Uterus (tissue), 4 donors: Measurements from ENCODE around the gene KCNH1. TPM values are rescaled to one million over a fixed set of nuclear protein-coding genes. Genes with fewer than 3 reads are reported as not detected.

ENCODE experiments used
- DNase-seq, 2 donors: peaks; one replicate each; pipeline ENCODE4 v3.0.0-alpha.2; 2019 to 2020
- H3K27ac ChIP-seq, 2 donors: fragments of 200-600 bp; sonication (generic); 1 replicate in 1 of 2; 2 replicates in 1 of 2; pipeline ENCODE4 v1.5.1; 2016 to 2018
- H3K27me3 ChIP-seq, 2 donors: fragments of 200-600 bp; sonication (generic); one replicate each; pipeline ENCODE4 v1.5.1; 2018 to 2019; ENCODE audit warnings: control low read depth in 1 of 2
- H3K36me3 ChIP-seq, 2 donors: fragments of 200-600 bp; sonication (generic); one replicate each; pipeline ENCODE4 v1.5.1; 2019; ENCODE audit warnings: control low read depth in 1 of 2
- H3K4me1 ChIP-seq, 2 donors: fragments of 200-600 bp; sonication (generic); one replicate each; pipeline ENCODE4 v1.5.1; 2018 to 2019; ENCODE audit warnings: control low read depth in 1 of 2
- H3K4me3 ChIP-seq, 2 donors: fragments of 200-600 bp; sonication (generic); 1 replicate in 1 of 2; 2 replicates in 1 of 2; pipeline ENCODE4 v1.5.1; 2018 to 2019; ENCODE audit warnings: mild to moderate bottlenecking in 1 of 2
- H3K9me3 ChIP-seq, 2 donors: fragments of 200-600 bp; sonication (generic); one replicate each; pipeline ENCODE4 v1.5.1; 2019; ENCODE audit warnings: control low read depth in 1 of 2
- POLR2A ChIP-seq, 2 donors: fragments of 450-650 bp; IDR thresholded peaks; one replicate each; pipeline ENCODE4 v1.6.1; 2016; ENCODE audit warnings: antibody characterized with exemption in 2 of 2, mild to moderate bottlenecking in 1 of 2, moderate library complexity in 1 of 2
- intact Hi-C: fragments of 100-400 bp; cut with DNase I; formaldehyde crosslinking; loops from one replicate; pipeline ENCODE4 v1.15.1; 2023; ENCODE audit warnings: low total_unique reads
- total RNA-seq, 4 donors: library from RNA; depleted of rRNA in 3 of 4; stranded (reverse); fragments of >200 nt in 3 of 4; gene quantifications; one replicate each; pipeline versions ENCODE4 v1.1.0 to v1.2.4, GENCODE V29; 2014 to 2023
- TF ChIP-seq, protein P1 (sequence below), 4 experiments: fragments of 200-600 bp in 2 of 4; fragments of 450-650 bp in 2 of 4; sonication (generic) in 2 of 4; IDR thresholded peaks; one replicate each; pipeline ENCODE4 v1.5.1; 2016 to 2019; ENCODE audit warnings: antibody characterized with exemption in 4 of 4, mild to moderate bottlenecking in 2 of 4, moderate library complexity in 1 of 4
- donor health status: DM: yes; HTN: yes; CAD: no.

The KCNH1 gene
- total RNA-seq, 4 donors from 2014 or later, result 1.1 to 1.5 TPM; not detected in 2

DNA sequence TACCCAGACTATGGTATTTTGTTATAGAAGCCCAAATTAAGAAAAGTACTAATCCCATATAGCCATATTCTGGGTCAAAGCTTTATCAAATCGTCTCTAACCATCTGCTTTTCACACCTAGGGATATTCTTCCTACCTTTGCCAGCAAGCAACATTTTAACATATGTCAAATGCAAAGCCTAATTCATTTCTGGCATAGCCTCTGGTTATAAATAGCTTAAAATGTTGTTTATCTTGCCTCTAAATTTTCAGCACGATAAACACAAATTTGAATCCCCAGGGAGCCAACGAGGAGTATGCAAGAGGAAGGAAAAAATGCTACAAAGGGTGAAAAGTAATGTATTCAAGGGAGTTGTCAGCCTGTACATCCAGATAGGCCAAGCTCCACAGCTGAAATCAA, 357.2 kb downstream of the KCNH1 start:
- no peak for DNase-seq
- no peaks in the 10 kb centered on the region for H3K4me1 ChIP-seq
- no peaks in the 10 kb centered on the region for H3K9me3 ChIP-seq
- H3K36me3 ChIP-seq, result no peaks in the 10 kb centered on the region
- no peak for TF ChIP-seq POLR2A (IDR thresholded peaks at IDR 0.05)
- TF ChIP-seq, protein P1, sequence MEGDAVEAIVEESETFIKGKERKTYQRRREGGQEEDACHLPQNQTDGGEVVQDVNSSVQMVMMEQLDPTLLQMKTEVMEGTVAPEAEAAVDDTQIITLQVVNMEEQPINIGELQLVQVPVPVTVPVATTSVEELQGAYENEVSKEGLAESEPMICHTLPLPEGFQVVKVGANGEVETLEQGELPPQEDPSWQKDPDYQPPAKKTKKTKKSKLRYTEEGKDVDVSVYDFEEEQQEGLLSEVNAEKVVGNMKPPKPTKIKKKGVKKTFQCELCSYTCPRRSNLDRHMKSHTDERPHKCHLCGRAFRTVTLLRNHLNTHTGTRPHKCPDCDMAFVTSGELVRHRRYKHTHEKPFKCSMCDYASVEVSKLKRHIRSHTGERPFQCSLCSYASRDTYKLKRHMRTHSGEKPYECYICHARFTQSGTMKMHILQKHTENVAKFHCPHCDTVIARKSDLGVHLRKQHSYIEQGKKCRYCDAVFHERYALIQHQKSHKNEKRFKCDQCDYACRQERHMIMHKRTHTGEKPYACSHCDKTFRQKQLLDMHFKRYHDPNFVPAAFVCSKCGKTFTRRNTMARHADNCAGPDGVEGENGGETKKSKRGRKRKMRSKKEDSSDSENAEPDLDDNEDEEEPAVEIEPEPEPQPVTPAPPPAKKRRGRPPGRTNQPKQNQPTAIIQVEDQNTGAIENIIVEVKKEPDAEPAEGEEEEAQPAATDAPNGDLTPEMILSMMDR (IDR thresholded peaks at IDR 0.05), result no peak
- no peak overlapping the region for H3K4me3 ChIP-seq
- no peaks in the 10 kb centered on the region for H3K27me3 ChIP-seq
- no peak overlapping the region for H3K27ac ChIP-seq
- intact Hi-C loops, result no loop called here

- no peaks in the 10 kb centered on the region for H3K9me3 ChIP-seq
- no peak for DNase-seq
- H3K36me3 ChIP-seq, result no peaks in the 10 kb centered on the region
- TF ChIP-seq POLR2A (IDR thresholded peaks at IDR 0.05), result no peak
- TF ChIP-seq, protein P1 (IDR thresholded peaks at IDR 0.05), result no peak
- H3K4me1 ChIP-seq, result no peaks in the 10 kb centered on the region
- H3K27ac ChIP-seq, result no peak overlapping the region
- H3K4me3 ChIP-seq, result no peak overlapping the region
- intact Hi-C loops, result no loop called here
- no peaks in the 10 kb centered on the region for H3K27me3 ChIP-seq
Observed at GRCh38 chr1:210775289-210775688, 358.7 kb downstream of the KCNH1 start.

GRCh38 chr1:210773450-210773849, 360.5 kb downstream of the KCNH1 start:
- Histone ChIP-seq H3K4me3 (no peak overlapping the region), H3K27ac (no peak overlapping the region), H3K27me3 (no peaks in the 10 kb centered on the region), H3K4me1 (no peaks in the 10 kb centered on the region), H3K36me3 (no peaks in the 10 kb centered on the region), H3K9me3 (no peaks in the 10 kb centered on the region)
- intact Hi-C loops, result no loop called here
- TF ChIP-seq POLR2A (IDR thresholded peaks at IDR 0.05), result no peak
- TF ChIP-seq, protein P1 (IDR thresholded peaks at IDR 0.05), result no peak
- DNase-seq, result no peak

DNA sequence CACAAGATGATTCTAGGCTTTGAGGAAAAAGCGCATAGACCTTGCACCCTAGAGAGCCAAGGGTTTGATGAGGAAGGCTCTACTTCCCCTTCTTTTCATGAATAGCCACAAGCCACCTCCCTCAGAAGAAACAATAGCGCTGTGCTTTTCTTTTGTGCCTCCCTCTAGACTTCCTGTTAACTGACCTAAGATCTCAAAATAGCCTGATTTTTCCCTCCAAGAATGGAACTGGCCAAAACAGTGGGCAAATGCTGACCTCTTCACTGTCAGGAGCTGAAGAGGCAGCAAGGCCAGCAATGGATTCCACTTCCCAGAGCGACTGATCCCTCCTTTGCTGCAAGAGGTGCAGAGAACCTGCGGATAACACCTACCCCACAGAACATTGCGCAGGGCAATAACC, 362.8 kb downstream of the KCNH1 start:
- Histone ChIP-seq H3K9me3 (no peaks in the 10 kb centered on the region), H3K27me3 (no peaks in the 10 kb centered on the region)
- intact Hi-C loops, result no loop called here

DNA sequence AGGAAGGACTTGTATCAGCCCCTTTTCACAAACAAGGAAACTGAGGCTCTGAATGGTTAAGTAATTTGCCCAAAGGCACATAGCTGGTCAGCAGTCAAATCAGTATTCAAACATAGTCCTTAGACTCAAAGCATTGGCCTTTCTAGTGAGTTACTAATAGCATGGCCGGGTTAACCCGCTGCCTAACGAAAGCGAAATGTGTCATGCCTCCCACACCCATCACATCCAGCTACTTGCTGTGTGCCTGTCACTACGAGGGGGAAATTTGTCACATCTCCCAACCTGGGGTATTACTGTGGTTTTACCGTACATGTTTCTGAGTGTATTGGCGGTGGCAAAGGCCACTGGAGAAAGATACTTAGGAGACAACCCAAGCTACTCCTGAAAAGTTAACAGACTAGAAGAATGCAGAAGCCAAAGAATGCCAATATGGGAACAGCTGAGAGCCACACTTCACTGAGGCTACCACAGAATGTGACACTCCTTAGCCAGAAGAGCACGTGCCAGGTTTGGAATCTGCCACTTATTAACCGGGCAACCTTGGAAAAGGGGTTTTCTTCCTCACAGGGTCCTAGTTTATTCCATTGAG, 363.5 kb downstream of the KCNH1 start:
- TF ChIP-seq POLR2A (IDR thresholded peaks at IDR 0.05), result no peak
- TF ChIP-seq, protein P1 (IDR thresholded peaks at IDR 0.05), result no peak
- Histone ChIP-seq H3K27me3 (no peaks in the 10 kb centered on the region), H3K36me3 (no peaks in the 10 kb centered on the region), H3K4me1 (no peaks in the 10 kb centered on the region), H3K27ac (no peak overlapping the region), H3K9me3 (no peaks in the 10 kb centered on the region), H3K4me3 (no peak overlapping the region)
- intact Hi-C loops, result no loop called here
- no peak for DNase-seq

More for the DNA sequence above, 362.8 kb downstream of the KCNH1 start:
- DNase-seq, result no peak
- no peak overlapping the region for H3K27ac ChIP-seq
- TF ChIP-seq, protein P1 (IDR thresholded peaks at IDR 0.05), result no peak
- TF ChIP-seq POLR2A (IDR thresholded peaks at IDR 0.05), result no peak
- H3K4me1 ChIP-seq, result no peaks in the 10 kb centered on the region
- H3K36me3 ChIP-seq, result no peaks in the 10 kb centered on the region
- no peak overlapping the region for H3K4me3 ChIP-seq
